Mesothelial cell of epicardium (in vitro differentiated cells): ENCODE data around the gene MAML2. TPM values are rescaled to one million over a fixed set of nuclear protein-coding genes. Genes with fewer than 3 reads are reported as not detected.

Experiments used
- DNase-seq, 2 experiments: peaks; one replicate each; pipeline ENCODE4 v3.0.0; 2021; ENCODE audit warnings: low spot score in 2 of 2; ENCODE audit not compliant: unreplicated experiment in 2 of 2
- H3K27ac Mint-ChIP-seq: 2 replicates; pipeline ENCODE4 v1.8.0; 2021; ENCODE audit warnings: mixed read lengths
- H3K27me3 Mint-ChIP-seq: 2 replicates; pipeline ENCODE4 v1.8.0; 2021; ENCODE audit warnings: low read depth, mixed read lengths
- H3K36me3 Mint-ChIP-seq: 2 replicates; pipeline ENCODE4 v1.8.0; 2021; ENCODE audit warnings: mixed read lengths
- H3K4me1 Mint-ChIP-seq: 2 replicates; pipeline ENCODE4 v1.8.0; 2021; ENCODE audit warnings: mixed read lengths
- H3K4me3 Mint-ChIP-seq: 2 replicates; pipeline ENCODE4 v1.8.0; 2021; ENCODE audit warnings: mild to moderate bottlenecking, moderate library complexity, mixed read lengths
- H3K9me3 Mint-ChIP-seq: 2 replicates; pipeline ENCODE4 v1.8.0; 2021; ENCODE audit warnings: mixed read lengths
- total RNA-seq: library from RNA; stranded (reverse); gene quantifications from 3 replicates; pipeline ENCODE4 v1.2.1, GENCODE V29; 2021
- TF ChIP-seq, protein P1 (sequence below): fragments of 200-600 bp; sonication (generic); IDR thresholded peaks from one replicate; pipeline ENCODE4 v1.5.0; 2021; ENCODE audit warnings: antibody characterized with exemption; ENCODE audit not compliant: unreplicated experiment

The MAML2 gene
- total RNA-seq, 1 donor from 2014 or later = 38.3 TPM

DNA sequence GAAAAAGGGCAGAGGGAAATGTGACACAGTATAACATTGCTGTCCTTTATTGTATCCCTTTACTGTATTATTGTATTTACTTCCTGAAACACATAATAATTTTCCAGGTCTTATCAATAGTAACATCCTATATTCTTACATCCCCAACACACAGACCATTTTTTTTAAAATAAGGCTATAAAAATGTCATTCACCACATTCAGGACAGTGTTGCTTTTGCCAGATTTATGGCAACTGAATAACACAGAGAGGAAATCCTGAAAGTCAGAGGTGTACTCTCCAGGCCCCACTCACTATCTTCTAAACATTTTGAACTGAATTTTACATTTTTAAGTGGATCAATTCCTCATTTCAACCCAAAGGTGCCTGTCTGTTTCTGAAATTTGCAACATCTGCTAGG, 314.2 kb downstream of the MAML2 start:
- no peak for DNase-seq

DNA sequence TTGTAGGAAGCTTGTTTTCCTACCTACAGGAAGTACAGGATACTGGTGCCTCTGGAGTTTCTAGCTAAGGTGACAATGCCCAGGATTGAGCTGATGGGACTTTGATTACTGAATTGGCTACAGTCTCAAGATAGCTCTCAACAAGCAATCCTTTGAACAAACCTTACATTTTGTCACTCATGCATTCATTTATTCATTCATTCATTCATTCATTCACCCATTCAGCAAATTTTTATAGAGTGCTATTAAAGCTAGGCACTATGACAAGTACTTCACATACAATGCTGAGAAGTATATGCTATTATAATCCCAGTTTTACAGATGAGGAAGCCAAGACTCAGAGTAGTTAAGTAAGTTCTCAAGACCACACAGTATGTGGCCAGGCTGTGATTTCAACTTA, 316.0 kb downstream of the MAML2 start:
- TF ChIP-seq, protein P1, sequence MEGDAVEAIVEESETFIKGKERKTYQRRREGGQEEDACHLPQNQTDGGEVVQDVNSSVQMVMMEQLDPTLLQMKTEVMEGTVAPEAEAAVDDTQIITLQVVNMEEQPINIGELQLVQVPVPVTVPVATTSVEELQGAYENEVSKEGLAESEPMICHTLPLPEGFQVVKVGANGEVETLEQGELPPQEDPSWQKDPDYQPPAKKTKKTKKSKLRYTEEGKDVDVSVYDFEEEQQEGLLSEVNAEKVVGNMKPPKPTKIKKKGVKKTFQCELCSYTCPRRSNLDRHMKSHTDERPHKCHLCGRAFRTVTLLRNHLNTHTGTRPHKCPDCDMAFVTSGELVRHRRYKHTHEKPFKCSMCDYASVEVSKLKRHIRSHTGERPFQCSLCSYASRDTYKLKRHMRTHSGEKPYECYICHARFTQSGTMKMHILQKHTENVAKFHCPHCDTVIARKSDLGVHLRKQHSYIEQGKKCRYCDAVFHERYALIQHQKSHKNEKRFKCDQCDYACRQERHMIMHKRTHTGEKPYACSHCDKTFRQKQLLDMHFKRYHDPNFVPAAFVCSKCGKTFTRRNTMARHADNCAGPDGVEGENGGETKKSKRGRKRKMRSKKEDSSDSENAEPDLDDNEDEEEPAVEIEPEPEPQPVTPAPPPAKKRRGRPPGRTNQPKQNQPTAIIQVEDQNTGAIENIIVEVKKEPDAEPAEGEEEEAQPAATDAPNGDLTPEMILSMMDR = no peak
- H3K27me3 Mint-ChIP-seq = no peaks in the 10 kb centered on the region
- no peak overlapping the region for H3K27ac Mint-ChIP-seq
- no peaks in the 10 kb centered on the region for H3K36me3 Mint-ChIP-seq
- no peak overlapping the region for H3K4me3 Mint-ChIP-seq
- DNase-seq = no peak
- no peaks in the 10 kb centered on the region for H3K9me3 Mint-ChIP-seq
- H3K4me1 Mint-ChIP-seq = peaks cover 22% of the 10 kb centered on the region

More for the DNA sequence above, 314.2 kb downstream of the MAML2 start:
- Mint-ChIP-seq H3K27me3 (no peaks in the 10 kb centered on the region), H3K4me3 (no peak overlapping the region), H3K36me3 (peaks cover 8% of the 10 kb centered on the region), H3K9me3 (peaks cover 7% of the 10 kb centered on the region), H3K4me1 (peaks cover 26% of the 10 kb centered on the region), H3K27ac (peak overlapping the region; percentile 5)
- TF ChIP-seq, protein P1 = no peak

DNA sequence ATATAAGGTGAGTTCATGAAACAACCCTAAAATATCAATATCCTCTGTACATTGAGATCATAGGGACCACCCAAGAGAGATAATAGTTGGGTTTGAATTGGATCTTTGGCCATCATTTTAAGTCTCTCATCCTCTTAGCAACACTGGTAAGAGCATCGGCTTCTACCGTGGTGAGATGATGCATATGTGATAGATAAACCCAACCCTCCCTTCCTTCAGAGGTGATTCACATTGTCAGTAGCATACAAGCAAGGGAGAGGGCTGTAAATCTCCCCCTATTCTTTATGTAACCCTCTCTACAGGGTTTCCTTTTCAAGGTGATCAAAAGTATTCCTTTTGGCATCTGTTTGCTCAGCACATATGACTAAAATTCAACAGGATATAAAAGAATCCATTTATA, 316.7 kb downstream of the MAML2 start:
- Mint-ChIP-seq H3K27me3 (no peaks in the 10 kb centered on the region), H3K4me1 (peaks cover 22% of the 10 kb centered on the region), H3K9me3 (no peaks in the 10 kb centered on the region), H3K27ac (no peak overlapping the region), H3K36me3 (no peaks in the 10 kb centered on the region), H3K4me3 (no peak overlapping the region)
- TF ChIP-seq, protein P1 = no peak
- no peak for DNase-seq

DNA sequence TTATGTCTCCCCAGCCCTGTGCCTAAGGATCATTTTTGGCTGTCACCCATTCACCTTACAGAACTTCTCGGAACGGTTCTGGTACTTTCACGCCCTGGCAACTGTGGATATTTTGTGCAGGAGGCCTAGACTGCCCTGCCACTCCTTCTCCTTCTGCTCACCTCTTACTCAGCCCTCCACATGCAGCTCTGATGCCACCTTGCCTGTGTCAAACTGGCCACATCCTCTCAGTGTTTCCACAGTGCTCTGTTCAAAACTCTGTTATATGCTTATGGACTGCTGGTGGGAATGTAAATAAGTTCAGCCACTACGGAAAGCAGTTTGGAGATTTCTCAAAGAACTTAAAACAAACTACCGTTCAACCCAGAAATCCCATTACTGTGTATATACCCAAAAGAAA, 318.3 kb downstream of the MAML2 start:
- no peak for DNase-seq
- Mint-ChIP-seq H3K4me3 (no peak overlapping the region), H3K4me1 (peaks cover 26% of the 10 kb centered on the region), H3K27ac (no peak overlapping the region), H3K9me3 (no peaks in the 10 kb centered on the region), H3K27me3 (no peaks in the 10 kb centered on the region), H3K36me3 (no peaks in the 10 kb centered on the region)
- TF ChIP-seq, protein P1 = no peak

DNA sequence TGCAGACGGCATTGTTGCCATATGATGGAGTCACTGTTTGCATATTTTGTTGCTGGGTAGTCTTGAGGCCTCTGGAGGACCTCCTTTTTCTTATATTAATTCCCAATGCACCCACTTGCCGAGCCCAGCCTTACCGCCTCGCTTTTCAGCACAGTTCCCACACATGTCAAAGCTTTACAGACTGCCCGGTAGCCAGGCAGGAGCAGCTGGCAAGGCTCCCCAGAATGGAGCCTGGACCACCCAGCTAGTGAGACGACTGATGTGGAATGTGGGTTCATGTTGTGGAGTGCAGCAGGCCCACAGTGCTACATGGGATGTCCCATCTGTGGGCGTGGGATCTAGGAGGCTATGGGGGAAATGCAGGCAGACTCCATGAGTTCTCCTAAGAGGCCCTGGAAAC, 319.7 kb downstream of the MAML2 start:
- Mint-ChIP-seq H3K27me3 (no peaks in the 10 kb centered on the region), H3K4me1 (peaks cover 16% of the 10 kb centered on the region)

More for the DNA sequence above, 319.7 kb downstream of the MAML2 start:
- H3K4me3 Mint-ChIP-seq = no peak overlapping the region
- peak overlapping the region; percentile 13 for H3K27ac Mint-ChIP-seq
- no peak for DNase-seq
- no peaks in the 10 kb centered on the region for H3K9me3 Mint-ChIP-seq
- H3K36me3 Mint-ChIP-seq = no peaks in the 10 kb centered on the region
- TF ChIP-seq, protein P1 = no peak
